Panc1 (cell line): Measurements from ENCODE around the gene SPATA20. TPM values are rescaled to one million over a fixed set of nuclear protein-coding genes. Genes with fewer than 3 reads are reported as not detected.

Experiments
- ATAC-seq: fragments of 200-7000 bp; cut with Tn5 transposase; 2 replicates; pipeline ENCODE4 v1.9.1; 2020; ENCODE audit warnings: mild to moderate bottlenecking, moderate library complexity
- BruUV-seq: library from RNA; stranded (reverse); fragments of 400-500 nt; replicated peaks from 2 replicates; lab custom pipeline; 2021; lab: Mats Ljungman, UMichigan
- CTCF ChIA-PET: fragments of 300-600 bp; sonication (Branson Sonifier 250); formaldehyde crosslinking; loops from one replicate; lab custom pipeline; 2022; ENCODE audit warnings: antibody characterized with exemption; lab: Charles Lee
- POLR2A ChIA-PET: fragments of 300-600 bp; sonication (Branson Sonifier 250); formaldehyde crosslinking; loops from one replicate; lab custom pipeline; 2022; ENCODE audit warnings: antibody characterized with exemption; lab: Charles Lee
- DNase-seq: peaks from one replicate; pipeline ENCODE4 v3.0.0-alpha.2; 2010; ENCODE audit warnings: low read depth, low spot score
- H3K27ac ChIP-seq: 2 replicates; pipeline ENCODE4 v1.5.1; 2011; ENCODE audit warnings: mild to moderate bottlenecking, low read length, inconsistent platforms
- H3K27me3 ChIP-seq: fragments of 200-500 bp; sonication (Bioruptor generic); 2 replicates; pipeline ENCODE4 v1.6.0; 2014; ENCODE audit warnings: low read length, inconsistent platforms; ENCODE audit not compliant: control insufficient read depth, insufficient read depth
- H3K36me3 ChIP-seq: fragments of 200-500 bp; sonication (Bioruptor generic); 2 replicates; pipeline ENCODE4 v1.5.1; 2014; ENCODE audit warnings: inconsistent platforms, mild to moderate bottlenecking, low read length, moderate library complexity; ENCODE audit not compliant: control insufficient read depth, insufficient read depth
- H3K4me1 ChIP-seq: 2 replicates; pipeline ENCODE4 v1.5.1; 2011; ENCODE audit warnings: inconsistent platforms, mild to moderate bottlenecking, low read length, moderate library complexity; ENCODE audit not compliant: control insufficient read depth, insufficient read depth
- H3K4me3 ChIP-seq, 2 experiments: 2 replicates each; pipeline ENCODE4 v1.5.1; 2011 to 2012; ENCODE audit warnings: low read depth in 2 of 2, low read length in 2 of 2, mild to moderate bottlenecking in 2 of 2, inconsistent platforms in 1 of 2, moderate library complexity in 1 of 2
- H3K9me3 ChIP-seq: fragments of 200-500 bp; sonication (Bioruptor generic); 2 replicates; pipeline ENCODE4 v1.5.1; 2014; ENCODE audit warnings: low read depth, mild to moderate bottlenecking, inconsistent platforms, low read length, moderate library complexity; ENCODE audit not compliant: control insufficient read depth, insufficient read depth
- POLR2AphosphoS5 ChIP-seq: IDR thresholded peaks from 2 replicates; pipeline ENCODE4 v1.6.1; 2012; ENCODE audit warnings: mild to moderate bottlenecking, low read depth, low read length, moderate library complexity
- REST ChIP-seq, 2 experiments: IDR thresholded peaks; 2 replicates each; pipeline ENCODE4 v1.6.1; 2011 to 2012; ENCODE audit warnings: low read depth in 2 of 2, control low read depth in 1 of 2, low read length in 1 of 2, mild to moderate bottlenecking in 1 of 2, moderate library complexity in 1 of 2; ENCODE audit not compliant: insufficient read depth in 1 of 2
- SIN3A ChIP-seq: IDR thresholded peaks from 2 replicates; pipeline ENCODE4 v1.6.1; 2012; ENCODE audit warnings: low read depth, mild to moderate bottlenecking, low read length, moderate library complexity, borderline replicate concordance; ENCODE audit not compliant: insufficient read depth
- TCF7L2 ChIP-seq: IDR thresholded peaks from 2 replicates; pipeline ENCODE4 v1.6.1; 2011; ENCODE audit warnings: mild to moderate bottlenecking, low read depth, low read length, inconsistent platforms
- in situ Hi-C: cut with HindIII; loops from 2 replicates; pipeline ENCODE4 v1.10.0; 2016; ENCODE audit warnings: low sequenced_read_pairs, low pct_unique_long_range_greater_than_20kb
- intact Hi-C: fragments of 100-400 bp; cut with micrococcal nuclease; formaldehyde crosslinking; loops from one replicate; pipeline ENCODE4 v1.10.0; 2022; ENCODE audit not compliant: unreplicated experiment
- total RNA-seq: library from RNA; stranded (reverse); gene quantifications from one replicate; pipeline ENCODE4 v1.2.1, GENCODE V29; 2021; ENCODE audit not compliant: unreplicated experiment
- TF ChIP-seq, protein P1 (sequence below): fragments of 450-650 bp; IDR thresholded peaks from 2 replicates; pipeline ENCODE4 v1.5.1; 2017; ENCODE audit warnings: mild to moderate bottlenecking

Gene SPATA20
- total RNA-seq, 1 experiment from 2014 or later: 82.2 TPM

DNA sequence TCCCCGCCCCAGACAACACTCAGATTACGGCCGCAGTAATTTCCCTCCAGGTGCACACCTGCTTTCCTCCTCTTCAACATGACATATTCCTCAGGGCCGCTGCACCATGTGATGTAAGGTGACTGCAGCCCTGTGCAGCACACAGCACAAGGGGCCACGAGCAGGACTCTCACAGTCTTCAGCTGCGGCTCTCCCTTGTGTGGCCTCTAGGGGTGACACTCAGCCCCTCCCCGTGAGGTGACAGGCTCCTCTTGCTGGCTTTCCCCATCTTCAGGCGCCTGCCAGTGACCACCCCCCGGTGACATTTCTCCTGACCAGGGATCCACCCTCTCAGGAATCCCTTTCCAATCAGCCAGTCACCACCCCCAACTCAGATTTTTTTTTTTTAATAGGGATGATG lies 56.4 kb downstream of the SPATA20 start:
- ATAC-seq (peak; percentile 52; the same call in 1 of the 2 replicates), DNase-seq (no peak)
- CTCF ChIA-PET: no interaction called here
- Histone ChIP-seq H3K27ac (no peak overlapping the region), H3K36me3 (no peaks in the 10 kb centered on the region), H3K4me3 (no peak overlapping the region), H3K27me3 (no peaks in the 10 kb centered on the region), H3K9me3 (no peaks in the 10 kb centered on the region), H3K4me1 (peaks cover 9% of the 10 kb centered on the region; the same call in 1 of the 2 replicates)
- POLR2A ChIA-PET: interaction anchor here (0.7 kb wide), 1 partner anchor 375 kb away, joined by 4 read pairs; no protein-coding TSS in a partner anchor
- in situ Hi-C loops (no loop called here), intact Hi-C loops (no loop called here)
- TF ChIP-seq REST (IDR thresholded peaks at IDR 0.05; ENCODE audit: insufficient read depth in 1 of 2, low read depth in 2 of 2, low read length in 1 of 2) (no peak), POLR2AphosphoS5 (no peak), TCF7L2 (no peak), SIN3A (no peak)
- TF ChIP-seq, protein P1, sequence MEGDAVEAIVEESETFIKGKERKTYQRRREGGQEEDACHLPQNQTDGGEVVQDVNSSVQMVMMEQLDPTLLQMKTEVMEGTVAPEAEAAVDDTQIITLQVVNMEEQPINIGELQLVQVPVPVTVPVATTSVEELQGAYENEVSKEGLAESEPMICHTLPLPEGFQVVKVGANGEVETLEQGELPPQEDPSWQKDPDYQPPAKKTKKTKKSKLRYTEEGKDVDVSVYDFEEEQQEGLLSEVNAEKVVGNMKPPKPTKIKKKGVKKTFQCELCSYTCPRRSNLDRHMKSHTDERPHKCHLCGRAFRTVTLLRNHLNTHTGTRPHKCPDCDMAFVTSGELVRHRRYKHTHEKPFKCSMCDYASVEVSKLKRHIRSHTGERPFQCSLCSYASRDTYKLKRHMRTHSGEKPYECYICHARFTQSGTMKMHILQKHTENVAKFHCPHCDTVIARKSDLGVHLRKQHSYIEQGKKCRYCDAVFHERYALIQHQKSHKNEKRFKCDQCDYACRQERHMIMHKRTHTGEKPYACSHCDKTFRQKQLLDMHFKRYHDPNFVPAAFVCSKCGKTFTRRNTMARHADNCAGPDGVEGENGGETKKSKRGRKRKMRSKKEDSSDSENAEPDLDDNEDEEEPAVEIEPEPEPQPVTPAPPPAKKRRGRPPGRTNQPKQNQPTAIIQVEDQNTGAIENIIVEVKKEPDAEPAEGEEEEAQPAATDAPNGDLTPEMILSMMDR: no peak
- no TSS peak for BruUV-seq

GRCh38 chr17:50604513-50604912 lies 57.5 kb downstream of the SPATA20 start:
- CTCF ChIA-PET: interaction anchor here (0.5 to 0.9 kb wide), 2 partner anchors 23 to 95 kb away, joined by 3 read pairs; no protein-coding TSS in a partner anchor

More at GRCh38 chr17:50604513-50604912, 57.5 kb downstream of the SPATA20 start:
- H3K27me3 ChIP-seq: no peaks in the 10 kb centered on the region
- in situ Hi-C loops (no loop called here), intact Hi-C loops (no loop called here)
- peaks cover 9% of the 10 kb centered on the region; the same call in 1 of the 2 replicates for H3K4me1 ChIP-seq
- DNase-seq (no peak), ATAC-seq (peak; percentile 8)
- no peak overlapping the region for H3K4me3 ChIP-seq
- no peaks in the 10 kb centered on the region for H3K9me3 ChIP-seq
- no TSS peak for BruUV-seq
- H3K27ac ChIP-seq: no peak overlapping the region
- TF ChIP-seq REST (IDR thresholded peaks at IDR 0.05; ENCODE audit: insufficient read depth in 1 of 2, low read depth in 2 of 2, low read length in 1 of 2) (no peak), TCF7L2 (no peak), SIN3A (no peak), POLR2AphosphoS5 (no peak)
- TF ChIP-seq, protein P1: no peak
- POLR2A ChIA-PET: no interaction called here
- no peaks in the 10 kb centered on the region for H3K36me3 ChIP-seq
